NOMO-1 treated with DMSO at 0.1 percent for 48 hours (cell line): Measurements from ENCODE around the gene PCDHGB4.
A peak's percentile ranks its signal among the peaks of the same experiment; 100 is the strongest.
"Not testable (repeated sequence)": the region's sequence is repeated elsewhere in the genome, so short reads cannot be mapped to it uniquely, and the experiment has no call there.

Experiments used
- DNase-seq: peaks from one replicate; lab custom pipeline; 2025; ENCODE audit not compliant: unreplicated experiment; lab: John Stamatoyannopoulos, UW

Gene PCDHGB4

GRCh38 chr5:141387557-141388311 is at the start of gene PCDHGB4:
Gene PCDHGB4, plus strand, starts transcription at chr5:141387698. Its CDS starts 187 bp downstream, at chr5:141387885.
- not testable (repeated sequence) for DNase-seq

- no peak for DNase-seq
Observed at GRCh38 chr5:141338538-141339306, 48.8 kb upstream of the PCDHGB4 start, which contains the start of gene PCDHGA2. Gene PCDHGA2, plus strand, starts transcription at chr5:141338760.

- DNase-seq = not testable (repeated sequence)
Observed at GRCh38 chr5:141340781-141341354, 46.6 kb upstream of the PCDHGB4 start.

- no peak for DNase-seq
Observed at GRCh38 chr5:141342773-141343172, 44.7 kb upstream of the PCDHGB4 start.

- DNase-seq = no peak
Observed at GRCh38 chr5:141343242-141343952, 44.1 kb upstream of the PCDHGB4 start, which contains the start of gene PCDHGA3. Gene PCDHGA3, plus strand, starts transcription at chr5:141343829. Its CDS starts 205 bp downstream, at chr5:141344034.

- DNase-seq = no peak
Observed at GRCh38 chr5:141343953-141344463, 43.5 kb upstream of the PCDHGB4 start.

- DNase-seq = no peak
Observed at GRCh38 chr5:141345327-141345726, 42.2 kb upstream of the PCDHGB4 start.

GRCh38 chr5:141346017-141346416 is 41.5 kb upstream of the PCDHGB4 start:
- DNase-seq = not testable (repeated sequence)

GRCh38 chr5:141349917-141350619 is 37.4 kb upstream of the PCDHGB4 start, which contains the start of gene PCDHGB1:
Gene PCDHGB1, plus strand, starts transcription at chr5:141350099. Its CDS starts 162 bp downstream, at chr5:141350261.
- DNase-seq = no peak

GRCh38 chr5:141351591-141351990 is 35.9 kb upstream of the PCDHGB4 start:
- no peak for DNase-seq

GRCh38 chr5:141354900-141355469 is 32.5 kb upstream of the PCDHGB4 start, which contains the start of gene PCDHGA4:
Gene PCDHGA4, plus strand, starts transcription at chr5:141355021. Its CDS starts 87 bp downstream, at chr5:141355108.
- no peak for DNase-seq

- no peak for DNase-seq
Observed at GRCh38 chr5:141355641-141356040, 31.9 kb upstream of the PCDHGB4 start.

GRCh38 chr5:141356133-141356532 is 31.4 kb upstream of the PCDHGB4 start:
- DNase-seq = no peak

GRCh38 chr5:141356950-141357349 is 30.5 kb upstream of the PCDHGB4 start:
- DNase-seq = no peak

GRCh38 chr5:141359790-141360426 is 27.6 kb upstream of the PCDHGB4 start, which contains the start of gene PCDHGB2:
Gene PCDHGB2, plus strand, starts transcription at chr5:141359994. Its CDS starts 142 bp downstream, at chr5:141360136.
- peak; percentile 65 for DNase-seq

- DNase-seq = no peak
Observed at GRCh38 chr5:141360685-141361084, 26.8 kb upstream of the PCDHGB4 start.

GRCh38 chr5:141362719-141363118 is 24.8 kb upstream of the PCDHGB4 start:
- no peak for DNase-seq

- no peak for DNase-seq
Observed at GRCh38 chr5:141363952-141364660, 23.4 kb upstream of the PCDHGB4 start, which contains the start of gene PCDHGA5. Gene PCDHGA5, plus strand, starts transcription at chr5:141364162. Its CDS starts 169 bp downstream, at chr5:141364331.
